Ovary (tissue), 9 donors: ENCODE measurements around the gene TNFAIP3. TPM values are rescaled to one million over a fixed set of nuclear protein-coding genes. Genes with fewer than 3 reads are reported as not detected.
"Not testable (repeated sequence)": the region's sequence is repeated elsewhere in the genome, so short reads cannot be mapped to it uniquely, and the experiment has no call there.

ENCODE experiments used
- DNase-seq, 5 donors: peaks; one replicate each; pipeline ENCODE4 v3.0.0-alpha.2; 2019 to 2020
- H3K27ac ChIP-seq, 2 donors: fragments of 200-600 bp; one replicate each; pipeline versions ENCODE4 v1.5.1 to v1.8.0; 2019 to 2022
- H3K27me3 ChIP-seq: fragments of 200-600 bp; one replicate; pipeline ENCODE4 v1.8.0; 2022
- H3K36me3 ChIP-seq: fragments of 200-600 bp; sonication (generic); one replicate; pipeline ENCODE4 v1.5.1; 2019
- H3K4me1 ChIP-seq: one replicate; pipeline ENCODE4 v1.8.1; 2013; ENCODE audit warnings: mild to moderate bottlenecking, moderate library complexity; ENCODE audit not compliant: insufficient read depth
- H3K4me3 ChIP-seq: fragments of 200-600 bp; sonication (generic); one replicate; pipeline ENCODE4 v1.5.1; 2017
- H3K9me3 ChIP-seq, 2 donors: fragments of 200-600 bp in 1 of 2; sonication (generic) in 1 of 2; one replicate each; pipeline versions ENCODE4 v1.5.1 to v1.8.1; 2013 to 2019; ENCODE audit warnings: mild to moderate bottlenecking in 1 of 2, moderate library complexity in 1 of 2
- CTCF ChIP-seq, 3 donors: fragments of 450-650 bp in 2 of 3; fragments of 200-600 bp in 1 of 3; IDR thresholded peaks; one replicate each; pipeline versions ENCODE4 v1.5.1 to v1.8.0; 2016 to 2022; ENCODE audit warnings: antibody characterized with exemption in 3 of 3, mild to moderate bottlenecking in 1 of 3
- EP300 ChIP-seq: sonication (generic); formaldehyde crosslinking; IDR thresholded peaks from one replicate; pipeline ENCODE4 v1.6.1; 2017; ENCODE audit warnings: antibody characterized with exemption
- POLR2A ChIP-seq: fragments of 450-650 bp; IDR thresholded peaks from one replicate; pipeline ENCODE4 v1.6.1; 2017; ENCODE audit warnings: antibody characterized with exemption, mild to moderate bottlenecking, moderate library complexity
- whole genome bisulfite sequencing, 3 donors: extraction: QIAGEN DNeasy Blood & Tissue Kit in 1 of 3; methylation state at CpG; one replicate each; pipeline versions ENCODE4 v1.1.5 to v1.1.7; 2013 to 2017; 5-methylcytosine and 5-hydroxymethylcytosine counted together
- intact Hi-C, 4 donors: fragments of 100-400 bp; cut with DNase I; formaldehyde crosslinking; loops; one replicate each; pipeline versions ENCODE4 v1.11.0 to v1.15.1; 2022 to 2023
- polyA plus RNA-seq, 2 donors: library from polyadenylated mRNA; stranded (reverse); fragments of 200-250 nt in 1 of 2; fragments of 350-450 nt in 1 of 2; fragmentation: Illumina TruSeq in 1 of 2; extraction: RNeasy Lipid Tissue Mini Kit (QIAGEN cat#74804) in 1 of 2; gene quantifications; one replicate each; pipeline ENCODE4 v1.2.3, GENCODE V29; 2013 to 2014
- total RNA-seq, 7 donors: library from RNA; depleted of rRNA in 2 of 7; stranded (reverse); fragments of >200 nt in 2 of 7; fragmentation: NEBNext Ultra II Directional in 3 of 7; extraction: Animal tissue kit (Norgen Biotek cat#: 25700) in 3 of 7; gene quantifications; one replicate each; pipeline versions ENCODE4 v1.1.0 to v1.2.4, GENCODE V29; 2016 to 2023
- donor health status: DM: no; HTN: no; CAD: no; lungs with moderate emphysema.
- donor health status: DM: no; HTN: no; CAD: no.
- donor health status: Bipolar disorder and iron deficiency.
- donor health status: DM: yes; HTN: yes; CAD: no.
- donor health status: DM: no; HTN: no; CAD: no.
- donor health status: DM: yes; HTN: yes; CAD: no.

TNFAIP3 gene
- total and polyA plus RNA-seq, 9 donors: 35.4 to 206 (median 96.6) TPM

GRCh38 chr6:137881522-137881886 lies 14.4 kb downstream of the TNFAIP3 start:
- Histone ChIP-seq H3K27ac (no peak overlapping the region), H3K9me3 (no peaks in the 10 kb centered on the region), H3K4me3 (no peak overlapping the region), H3K4me1 (peaks cover 2% of the 10 kb centered on the region), H3K27me3 (no peaks in the 10 kb centered on the region), H3K36me3 (no peaks in the 10 kb centered on the region)
- 81 to 84% (median 81%) methylated on average over 9 of the region's 9 CpGs for WGBS, 3 donors
- TF ChIP-seq POLR2A (no peak), EP300 (no peak), CTCF (IDR thresholded peaks at IDR 0.05) (no peak)
- intact Hi-C loops: no loop called here
- no peak for DNase-seq

- peaks cover 2% of the 10 kb centered on the region for H3K4me1 ChIP-seq
- intact Hi-C loops: no loop called here
- H3K9me3 ChIP-seq: no peaks in the 10 kb centered on the region
- WGBS, 3 donors: 83 to 86% (median 86%) methylated on average over 2 of the region's 2 CpGs
- H3K27me3 ChIP-seq: no peaks in the 10 kb centered on the region
- H3K36me3 ChIP-seq: no peaks in the 10 kb centered on the region
- TF ChIP-seq CTCF (IDR thresholded peaks at IDR 0.05): no peak
- H3K4me3 ChIP-seq: no peak overlapping the region
- no peak for DNase-seq
- no peak overlapping the region for H3K27ac ChIP-seq
Observed at GRCh38 chr6:137882225-137882961, 15.3 kb downstream of the TNFAIP3 start.

- 41 to 49% (median 43%) methylated on average over 7 of the region's 7 CpGs for WGBS, 3 donors
- no peak for DNase-seq
- no peaks in the 10 kb centered on the region for H3K27me3 ChIP-seq
- H3K9me3 ChIP-seq: no peaks in the 10 kb centered on the region
- peaks cover 2% of the 10 kb centered on the region for H3K4me1 ChIP-seq
- H3K27ac ChIP-seq: no peak overlapping the region
- H3K4me3 ChIP-seq: no peak overlapping the region
- intact Hi-C loops: no loop called here
- TF ChIP-seq POLR2A (no peak), CTCF (IDR thresholded peaks at IDR 0.05) (no peak), EP300 (no peak)
- H3K36me3 ChIP-seq: no peaks in the 10 kb centered on the region
Observed at GRCh38 chr6:137883400-137884148, 16.5 kb downstream of the TNFAIP3 start.

GRCh38 chr6:137884149-137884909 lies 17.3 kb downstream of the TNFAIP3 start:
- no peak for TF ChIP-seq CTCF (IDR thresholded peaks at IDR 0.05)
- TF ChIP-seq POLR2A: no peak
- no peak for TF ChIP-seq EP300
- 89 to 93% (median 93%) methylated on average over 5 of the region's 5 CpGs for WGBS, 3 donors
- Histone ChIP-seq H3K27me3 (no peaks in the 10 kb centered on the region), H3K4me1 (peaks cover 2% of the 10 kb centered on the region), H3K27ac (no peak overlapping the region), H3K4me3 (no peak overlapping the region), H3K9me3 (no peaks in the 10 kb centered on the region), H3K36me3 (no peaks in the 10 kb centered on the region)
- no peak for DNase-seq
- intact Hi-C loops: no loop called here

- H3K27me3 ChIP-seq, H3K27ac ChIP-seq, DNase-seq, intact Hi-C loops, H3K9me3 ChIP-seq, H3K4me3 ChIP-seq, H3K4me1 ChIP-seq, H3K36me3 ChIP-seq: not testable (repeated sequence)
Observed at GRCh38 chr6:137884910-137885229, 17.8 kb downstream of the TNFAIP3 start.

GRCh38 chr6:137886226-137886625 lies 19.2 kb downstream of the TNFAIP3 start:
- H3K9me3 ChIP-seq, H3K27me3 ChIP-seq, DNase-seq, H3K27ac ChIP-seq, H3K36me3 ChIP-seq, H3K4me3 ChIP-seq, intact Hi-C loops, H3K4me1 ChIP-seq: not testable (repeated sequence)
- WGBS, 3 donors: 92 to 98% (median 97%) methylated on average over 3 of the region's 3 CpGs
